Loucy (cell line): ENCODE measurements around the gene MTMR4.

ENCODE experiments used
- H2AFZ ChIP-seq: fragments of 200-600 bp; sonication (generic); 2 replicates; pipeline ENCODE4 v1.6.0; 2016; ENCODE audit warnings: antibody characterized with exemption, mild to moderate bottlenecking, low read length, moderate library complexity
- H3F3A ChIP-seq: fragments of 200-600 bp; 2 replicates; pipeline ENCODE4 v1.6.0; 2016; ENCODE audit warnings: antibody characterized with exemption, low read depth, mild to moderate bottlenecking
- H3K27me3 ChIP-seq: fragments of 200-600 bp; sonication (generic); 2 replicates; pipeline ENCODE4 v1.6.1; 2014; ENCODE audit warnings: low read length, mild to moderate bottlenecking; ENCODE audit not compliant: insufficient read depth, poor library complexity, severe bottlenecking
- H3K36me3 ChIP-seq: fragments of 200-600 bp; sonication (generic); 2 replicates; pipeline ENCODE4 v1.6.1; 2016; ENCODE audit warnings: low read length; ENCODE audit not compliant: insufficient read depth
- H3K4me1 ChIP-seq: fragments of 200-600 bp; sonication (generic); 2 replicates; pipeline ENCODE4 v1.5.1; 2014; ENCODE audit warnings: low read length, mild to moderate bottlenecking; ENCODE audit not compliant: insufficient read depth, poor library complexity, severe bottlenecking
- H3K4me2 ChIP-seq: fragments of 200-600 bp; sonication (generic); 2 replicates; pipeline ENCODE4 v1.6.0; 2014; ENCODE audit warnings: antibody characterized with exemption, low read length, low read depth, mild to moderate bottlenecking; ENCODE audit not compliant: poor library complexity, severe bottlenecking
- H3K4me3 ChIP-seq: fragments of 200-600 bp; sonication (generic); 2 replicates; pipeline ENCODE4 v1.5.1; 2014; ENCODE audit warnings: low read length, mild to moderate bottlenecking, mixed read lengths; ENCODE audit not compliant: poor library complexity, severe bottlenecking
- H3K79me2 ChIP-seq: fragments of 200-600 bp; sonication (generic); 2 replicates; pipeline ENCODE4 v1.6.1; 2014; ENCODE audit warnings: low read length; ENCODE audit not compliant: insufficient read depth
- H3K9ac ChIP-seq: fragments of 200-600 bp; sonication (generic); 2 replicates; pipeline ENCODE4 v1.6.0; 2014; ENCODE audit warnings: mild to moderate bottlenecking, low read depth, low read length, moderate library complexity; ENCODE audit not compliant: poor library complexity, severe bottlenecking
- H3K9me2 ChIP-seq: fragments of 200-600 bp; sonication (generic); replicated peaks from 2 replicates; pipeline ENCODE4 v1.6.1; 2016; ENCODE audit warnings: low read depth, low read length, mixed read lengths
- H3K9me3 ChIP-seq: fragments of 200-600 bp; sonication (generic); 2 replicates; pipeline ENCODE4 v1.6.1; 2014; ENCODE audit warnings: mild to moderate bottlenecking, antibody characterized with exemption, low read length, low read depth; ENCODE audit not compliant: insufficient read depth
- H4K20me1 ChIP-seq: fragments of 200-600 bp; sonication (generic); 2 replicates; pipeline ENCODE4 v1.6.0; 2014; ENCODE audit warnings: antibody characterized with exemption, low read length, mild to moderate bottlenecking; ENCODE audit not compliant: insufficient read depth, poor library complexity, severe bottlenecking
- EZH2phosphoT487 ChIP-seq: fragments of 200-600 bp; IDR thresholded peaks from 2 replicates; pipeline ENCODE4 v1.6.1; 2018; ENCODE audit warnings: antibody characterized with exemption, mild to moderate bottlenecking, moderate library complexity, borderline replicate concordance
- TF ChIP-seq, protein P1 (sequence below): fragments of 200-600 bp; sonication (generic); conservative IDR thresholded peaks from 2 replicates; pipeline ENCODE4 v1.5.1; 2014; ENCODE audit warnings: mild to moderate bottlenecking, antibody characterized with exemption, low read length

The MTMR4 gene

DNA sequence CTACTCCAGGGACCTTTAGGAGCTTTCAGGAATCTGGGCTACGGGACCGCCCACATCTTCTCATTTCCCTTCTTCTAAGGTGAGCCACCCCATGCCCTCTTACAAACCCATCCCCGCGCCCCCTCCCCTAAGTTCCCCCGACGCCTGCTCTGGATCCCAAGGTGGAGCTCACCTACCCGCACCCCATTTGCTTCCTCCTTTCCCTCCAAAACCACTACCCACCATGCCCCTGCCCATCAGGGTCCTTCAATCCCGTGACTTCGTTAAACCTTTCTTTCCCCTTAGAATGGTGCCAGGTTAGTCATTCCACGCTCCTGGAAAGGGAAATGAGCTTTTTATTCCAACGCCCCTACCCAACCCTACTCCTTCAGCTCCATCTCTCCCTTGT is 326 bp upstream of the MTMR4 start:
- Histone ChIP-seq H2AFZ (peak overlapping the region; percentile 41; the same call in 1 of the 2 replicates), H3K79me2 (peaks cover 43% of the 10 kb centered on the region), H3K9me3 (no peaks in the 10 kb centered on the region), H3K9me2 (no peaks in the 10 kb centered on the region), H3K4me2 (peak overlapping the region; percentile 71), H3K36me3 (peaks cover 21% of the 10 kb centered on the region; the same call in 1 of the 2 replicates), H3K4me3 (peak overlapping the region; percentile 79), H3K4me1 (peaks cover 38% of the 10 kb centered on the region), H3K9ac (peak overlapping the region; percentile 47), H4K20me1 (peaks cover 14% of the 10 kb centered on the region), H3K27me3 (no peaks in the 10 kb centered on the region), H3F3A (peaks cover 7% of the 10 kb centered on the region)
- no peak for TF ChIP-seq EZH2phosphoT487
- TF ChIP-seq, protein P1, sequence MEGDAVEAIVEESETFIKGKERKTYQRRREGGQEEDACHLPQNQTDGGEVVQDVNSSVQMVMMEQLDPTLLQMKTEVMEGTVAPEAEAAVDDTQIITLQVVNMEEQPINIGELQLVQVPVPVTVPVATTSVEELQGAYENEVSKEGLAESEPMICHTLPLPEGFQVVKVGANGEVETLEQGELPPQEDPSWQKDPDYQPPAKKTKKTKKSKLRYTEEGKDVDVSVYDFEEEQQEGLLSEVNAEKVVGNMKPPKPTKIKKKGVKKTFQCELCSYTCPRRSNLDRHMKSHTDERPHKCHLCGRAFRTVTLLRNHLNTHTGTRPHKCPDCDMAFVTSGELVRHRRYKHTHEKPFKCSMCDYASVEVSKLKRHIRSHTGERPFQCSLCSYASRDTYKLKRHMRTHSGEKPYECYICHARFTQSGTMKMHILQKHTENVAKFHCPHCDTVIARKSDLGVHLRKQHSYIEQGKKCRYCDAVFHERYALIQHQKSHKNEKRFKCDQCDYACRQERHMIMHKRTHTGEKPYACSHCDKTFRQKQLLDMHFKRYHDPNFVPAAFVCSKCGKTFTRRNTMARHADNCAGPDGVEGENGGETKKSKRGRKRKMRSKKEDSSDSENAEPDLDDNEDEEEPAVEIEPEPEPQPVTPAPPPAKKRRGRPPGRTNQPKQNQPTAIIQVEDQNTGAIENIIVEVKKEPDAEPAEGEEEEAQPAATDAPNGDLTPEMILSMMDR = no peak

DNA sequence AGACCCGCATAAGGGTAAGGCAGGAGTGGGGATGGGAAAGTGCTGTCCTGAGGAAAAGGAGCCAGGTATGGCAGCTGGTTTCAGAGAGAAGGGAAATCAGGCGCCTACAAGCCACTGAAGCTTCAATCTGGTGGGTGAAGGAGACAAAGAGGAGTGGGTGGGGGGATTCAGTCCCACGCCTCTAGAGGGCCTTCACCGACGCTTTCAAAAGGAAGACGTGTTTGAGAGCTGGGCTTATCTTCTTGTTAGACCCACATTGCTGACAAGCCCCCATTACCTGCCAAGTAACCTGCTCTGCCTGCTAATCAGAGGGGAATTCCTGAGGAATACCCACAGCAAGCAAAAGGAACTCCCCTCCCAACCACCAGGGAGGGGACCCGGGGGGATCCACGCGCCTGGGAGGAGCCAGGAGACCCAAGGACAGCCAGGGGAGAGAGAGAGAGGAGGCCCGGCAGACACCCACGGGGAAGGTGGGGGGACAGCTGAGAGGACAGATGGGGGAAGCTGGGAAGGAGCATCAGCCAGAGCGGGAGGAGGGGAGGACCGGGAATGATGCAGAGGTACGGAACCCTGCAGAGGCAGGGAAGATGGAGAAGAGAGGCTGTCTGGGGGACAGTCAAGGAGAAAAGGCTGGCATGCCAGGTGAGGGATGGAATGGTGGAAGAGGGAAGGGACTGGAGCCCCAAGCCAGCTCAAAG is 1.0 kb downstream of the MTMR4 start:
- H3K36me3 ChIP-seq = peaks cover 30% of the 10 kb centered on the region; the same call in 1 of the 2 replicates
- peak overlapping the region; percentile 84 for H3K9ac ChIP-seq
- H3K4me3 ChIP-seq = peak overlapping the region; percentile 79
- H2AFZ ChIP-seq = no peak overlapping the region
- peak overlapping the region; percentile 100 for H3K4me2 ChIP-seq
- H3K79me2 ChIP-seq = peaks cover 43% of the 10 kb centered on the region
- H3K9me2 ChIP-seq = no peaks in the 10 kb centered on the region
- no peaks in the 10 kb centered on the region for H3K9me3 ChIP-seq
- H3K4me1 ChIP-seq = peaks cover 37% of the 10 kb centered on the region
- H3F3A ChIP-seq = peaks cover 2% of the 10 kb centered on the region; the same call in 1 of the 2 replicates
- no peaks in the 10 kb centered on the region for H3K27me3 ChIP-seq
- TF ChIP-seq EZH2phosphoT487 = no peak
- TF ChIP-seq, protein P1 = peak; percentile 39
- H4K20me1 ChIP-seq = peaks cover 14% of the 10 kb centered on the region

DNA sequence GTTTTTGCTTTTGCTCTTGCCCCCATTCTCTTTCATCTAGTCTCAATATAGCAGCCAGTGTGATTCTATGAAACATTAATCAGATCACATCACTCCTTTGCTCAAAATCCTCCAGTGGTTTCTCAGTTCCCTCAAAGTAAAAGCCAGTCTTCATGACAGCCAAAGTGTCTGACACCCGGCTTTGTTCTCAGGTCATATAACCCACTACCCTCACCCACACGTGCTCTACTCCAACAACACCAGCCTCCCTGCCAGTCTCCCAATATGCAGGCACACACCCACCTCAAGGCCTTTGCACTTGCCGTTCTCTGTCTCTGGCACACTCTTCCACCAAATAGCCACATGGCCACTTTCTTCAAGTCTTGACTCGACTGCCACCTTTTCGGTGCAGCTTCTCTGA is 4.4 kb downstream of the MTMR4 start:
- Histone ChIP-seq H3K4me1 (peaks cover 19% of the 10 kb centered on the region), H3K36me3 (peaks cover 57% of the 10 kb centered on the region; the same call in 1 of the 2 replicates), H3K9ac (no peak overlapping the region), H2AFZ (no peak overlapping the region), H3K4me3 (no peak overlapping the region), H3K9me2 (no peaks in the 10 kb centered on the region), H3F3A (no peaks in the 10 kb centered on the region), H3K9me3 (no peaks in the 10 kb centered on the region), H4K20me1 (peaks cover 18% of the 10 kb centered on the region), H3K27me3 (no peaks in the 10 kb centered on the region), H3K4me2 (no peak overlapping the region), H3K79me2 (peaks cover 41% of the 10 kb centered on the region)
- no peak for TF ChIP-seq EZH2phosphoT487
- TF ChIP-seq, protein P1 = no peak
